ENCODE measurements around the gene ALDH4A1. TPM values are rescaled to one million over a fixed set of nuclear protein-coding genes. Genes with fewer than 3 reads are reported as not detected.
A peak's percentile ranks its signal among the peaks of the same experiment; 100 is the strongest.
"Not testable (repeated sequence)": the region's sequence is repeated elsewhere in the genome, so short reads cannot be mapped to it uniquely, and the experiment has no call there.

Gene ALDH4A1
- total and polyA plus RNA-seq, 4 experiments from 2014 or later: 1.1 to 1.6 (median 1.5) TPM

- H3K27me3 Mint-ChIP-seq; DNase-seq; H3K27me3 ChIP-seq (ENCODE audit: insufficient read depth, low read length); H3K27ac Mint-ChIP-seq; H3K4me3 Mint-ChIP-seq; POLR2A ChIA-PET (ENCODE audit: partially characterized antibody); H3K4me1 Mint-ChIP-seq; H3K4me1 ChIP-seq (ENCODE audit: insufficient read depth, low read length); H3K4me3 ChIP-seq (ENCODE audit: low read length in 2 of 2); H3K36me3 ChIP-seq (ENCODE audit: insufficient read depth, low read length); H3K9me3 Mint-ChIP-seq; H3K27ac ChIP-seq (ENCODE audit: low read depth, low read length); H3K9me3 ChIP-seq (ENCODE audit: control insufficient read depth in 1 of 2, low read length in 2 of 2); intact Hi-C loops (cut with micrococcal nuclease); H3K36me3 Mint-ChIP-seq: not testable (repeated sequence)
- CTCF ChIA-PET (ENCODE audit: partially characterized antibody): interaction anchor here (1.4 to 2.2 kb wide), 3 partner anchors 8 to 16 kb away, joined by 6 to 14 read pairs (median 6); partner anchors contain the start of gene ALDH4A1
Measured at GRCh38 chr1:18891858-18892257, 10.5 kb downstream of the ALDH4A1 start.

- POLR2A ChIA-PET (ENCODE audit: partially characterized antibody): no interaction called here
- no peak overlapping the region for H3K27ac Mint-ChIP-seq
- CTCF ChIA-PET (ENCODE audit: partially characterized antibody): interaction anchor here (1.9 kb wide), 1 partner anchor 11 kb away, joined by 6 read pairs; the partner anchor contains the start of gene ALDH4A1
Measured at GRCh38 chr1:18891426-18891780, 11.0 kb downstream of the ALDH4A1 start.

GRCh38 chr1:18890706-18891425 lies 11.5 kb downstream of the ALDH4A1 start:
- Histone ChIP-seq H3K27ac (ENCODE audit: low read depth, low read length) (no peak overlapping the region), H3K4me1 (ENCODE audit: insufficient read depth, low read length) (no peaks in the 10 kb centered on the region), H3K27me3 (ENCODE audit: insufficient read depth, low read length) (no peaks in the 10 kb centered on the region), H3K36me3 (ENCODE audit: insufficient read depth, low read length) (no peaks in the 10 kb centered on the region), H3K9me3 (ENCODE audit: control insufficient read depth in 1 of 2, low read length in 2 of 2) (no peaks in the 10 kb centered on the region), H3K4me3 (ENCODE audit: low read length in 2 of 2) (no peak overlapping the region)
- H3K4me1 Mint-ChIP-seq: no peaks in the 10 kb centered on the region
- no peaks in the 10 kb centered on the region for H3K9me3 Mint-ChIP-seq
- no peaks in the 10 kb centered on the region for H3K36me3 Mint-ChIP-seq
- peak in 1 of 5 donors; percentile 4 for DNase-seq
- ChIA-PET POLR2A (ENCODE audit: partially characterized antibody) (no interaction called here), CTCF (ENCODE audit: partially characterized antibody) (interaction anchor here (1.9 kb wide), 1 partner anchor 12 kb away, joined by 6 read pairs; the partner anchor contains the start of gene ALDH4A1)
- no peak overlapping the region for H3K4me3 Mint-ChIP-seq
- H3K27me3 Mint-ChIP-seq: no peaks in the 10 kb centered on the region
- H3K27ac Mint-ChIP-seq: no peak overlapping the region
- intact Hi-C loops (cut with micrococcal nuclease): no loop called here

More at GRCh38 chr1:18891426-18891780, 11.0 kb downstream of the ALDH4A1 start:
- Histone ChIP-seq H3K36me3 (ENCODE audit: insufficient read depth, low read length) (no peaks in the 10 kb centered on the region), H3K27ac (ENCODE audit: low read depth, low read length) (no peak overlapping the region), H3K27me3 (ENCODE audit: insufficient read depth, low read length) (no peaks in the 10 kb centered on the region), H3K9me3 (ENCODE audit: control insufficient read depth in 1 of 2, low read length in 2 of 2) (no peaks in the 10 kb centered on the region), H3K4me3 (ENCODE audit: low read length in 2 of 2) (no peak overlapping the region), H3K4me1 (ENCODE audit: insufficient read depth, low read length) (no peaks in the 10 kb centered on the region)
- Mint-ChIP-seq H3K4me1 (no peaks in the 10 kb centered on the region), H3K4me3 (no peak overlapping the region), H3K36me3 (no peaks in the 10 kb centered on the region), H3K27me3 (no peaks in the 10 kb centered on the region), H3K9me3 (no peaks in the 10 kb centered on the region)
- intact Hi-C loops (cut with micrococcal nuclease): no loop called here
- DNase-seq: no peak

- Mint-ChIP-seq H3K9me3 (no peaks in the 10 kb centered on the region), H3K4me1 (peaks cover 0 to 5% (median 0%) of the 10 kb centered on the region in 4 donors), H3K27me3 (no peaks in the 10 kb centered on the region), H3K36me3 (no peaks in the 10 kb centered on the region), H3K27ac (no peak overlapping the region), H3K4me3 (no peak overlapping the region)
- intact Hi-C loops (cut with micrococcal nuclease): no loop called here
- ChIA-PET CTCF (ENCODE audit: partially characterized antibody) (interaction anchor here (3.2 to 4.5 kb wide), 4 partner anchors 22 to 212 kb away, joined by 17 to 102 read pairs (median 34); no protein-coding TSS in a partner anchor), POLR2A (ENCODE audit: partially characterized antibody) (no interaction called here)
- no peaks in the 10 kb centered on the region for H3K36me3 ChIP-seq (ENCODE audit: insufficient read depth, low read length)
- H3K27me3 ChIP-seq (ENCODE audit: insufficient read depth, low read length): no peaks in the 10 kb centered on the region
- no peaks in the 10 kb centered on the region for H3K4me1 ChIP-seq (ENCODE audit: insufficient read depth, low read length)
- H3K27ac ChIP-seq (ENCODE audit: low read depth, low read length): no peak overlapping the region
- DNase-seq: no peak
- H3K9me3 ChIP-seq (ENCODE audit: control insufficient read depth in 1 of 2, low read length in 2 of 2): no peaks in the 10 kb centered on the region
- no peak overlapping the region for H3K4me3 ChIP-seq (ENCODE audit: low read length in 2 of 2)
Measured at GRCh38 chr1:18886003-18886335, 16.4 kb downstream of the ALDH4A1 start.

- ChIA-PET CTCF (ENCODE audit: partially characterized antibody) (interaction anchor here (1.3 to 4.5 kb wide), 10 partner anchors 14 to 213 kb away, joined by 3 to 102 read pairs (median 12); no protein-coding TSS in a partner anchor), POLR2A (ENCODE audit: partially characterized antibody) (no interaction called here)
- H3K4me3 Mint-ChIP-seq: no peak overlapping the region
- no peak overlapping the region for H3K27ac Mint-ChIP-seq
- intact Hi-C loops (cut with micrococcal nuclease): no loop called here
- Histone ChIP-seq H3K27me3 (ENCODE audit: insufficient read depth, low read length) (no peaks in the 10 kb centered on the region), H3K4me1 (ENCODE audit: insufficient read depth, low read length) (no peaks in the 10 kb centered on the region), H3K9me3 (ENCODE audit: control insufficient read depth in 1 of 2, low read length in 2 of 2) (no peaks in the 10 kb centered on the region), H3K36me3 (ENCODE audit: insufficient read depth, low read length) (no peaks in the 10 kb centered on the region), H3K27ac (ENCODE audit: low read depth, low read length) (no peak overlapping the region), H3K4me3 (ENCODE audit: low read length in 2 of 2) (no peak overlapping the region)
- no peaks in the 10 kb centered on the region for H3K27me3 Mint-ChIP-seq
- no peaks in the 10 kb centered on the region for H3K9me3 Mint-ChIP-seq
- no peaks in the 10 kb centered on the region for H3K36me3 Mint-ChIP-seq
- DNase-seq: no peak
- H3K4me1 Mint-ChIP-seq: peaks cover 0 to 5% (median 0%) of the 10 kb centered on the region in 4 donors
Measured at GRCh38 chr1:18885311-18886002, 16.9 kb downstream of the ALDH4A1 start.

- no peaks in the 10 kb centered on the region for H3K36me3 ChIP-seq (ENCODE audit: insufficient read depth, low read length)
- no peak overlapping the region for H3K4me3 Mint-ChIP-seq
- intact Hi-C loops (cut with micrococcal nuclease): loop anchor here (1.0 kb wide), 3 partner anchors 18 to 88 kb away; partner anchors contain the start of gene ALDH4A1
- no peak overlapping the region for H3K27ac ChIP-seq (ENCODE audit: low read depth, low read length)
- H3K4me1 ChIP-seq (ENCODE audit: insufficient read depth, low read length): no peaks in the 10 kb centered on the region
- H3K9me3 Mint-ChIP-seq: no peaks in the 10 kb centered on the region
- DNase-seq: no peak
- H3K27me3 ChIP-seq (ENCODE audit: insufficient read depth, low read length): no peaks in the 10 kb centered on the region
- H3K4me3 ChIP-seq (ENCODE audit: low read length in 2 of 2): no peak overlapping the region
- H3K4me1 Mint-ChIP-seq: peaks cover 0 to 5% (median 0%) of the 10 kb centered on the region in 4 donors
- CTCF ChIA-PET (ENCODE audit: partially characterized antibody): interaction anchor here (0.8 to 4.5 kb wide), 25 partner anchors 8 to 356 kb away, joined by 3 to 102 read pairs (median 6); no protein-coding TSS in a partner anchor
- no peaks in the 10 kb centered on the region for H3K9me3 ChIP-seq (ENCODE audit: control insufficient read depth in 1 of 2, low read length in 2 of 2)
- peak overlapping the region in 1 of 7 donors; percentile 60 for H3K27ac Mint-ChIP-seq
- no peaks in the 10 kb centered on the region for H3K27me3 Mint-ChIP-seq
- POLR2A ChIA-PET (ENCODE audit: partially characterized antibody): interaction anchor here (1.2 kb wide), 1 partner anchor 18 kb away, joined by 9 read pairs; the partner anchor contains the start of gene ALDH4A1
- H3K36me3 Mint-ChIP-seq: no peaks in the 10 kb centered on the region
Measured at GRCh38 chr1:18884727-18885126, 17.6 kb downstream of the ALDH4A1 start.

- no peaks in the 10 kb centered on the region for H3K9me3 Mint-ChIP-seq
- H3K36me3 Mint-ChIP-seq: no peaks in the 10 kb centered on the region
- H3K4me1 ChIP-seq (ENCODE audit: insufficient read depth, low read length): no peaks in the 10 kb centered on the region
- intact Hi-C loops (cut with micrococcal nuclease): loop anchor here (1.0 kb wide), 3 partner anchors 18 to 88 kb away; partner anchors contain the start of gene ALDH4A1
- H3K4me3 Mint-ChIP-seq: no peak overlapping the region
- H3K27ac Mint-ChIP-seq: peak overlapping the region in 1 of 7 donors; percentile 38
- H3K27ac ChIP-seq (ENCODE audit: low read depth, low read length): no peak overlapping the region
- H3K4me1 Mint-ChIP-seq: peaks cover 0 to 5% (median 0%) of the 10 kb centered on the region in 4 donors
- no peak overlapping the region for H3K4me3 ChIP-seq (ENCODE audit: low read length in 2 of 2)
- CTCF ChIA-PET (ENCODE audit: partially characterized antibody): interaction anchor here (0.7 to 4.5 kb wide), 27 partner anchors 9 to 357 kb away, joined by 3 to 102 read pairs (median 5); no protein-coding TSS in a partner anchor
- no peaks in the 10 kb centered on the region for H3K27me3 Mint-ChIP-seq
- H3K27me3 ChIP-seq (ENCODE audit: insufficient read depth, low read length): no peaks in the 10 kb centered on the region
- H3K9me3 ChIP-seq (ENCODE audit: control insufficient read depth in 1 of 2, low read length in 2 of 2): no peaks in the 10 kb centered on the region
- POLR2A ChIA-PET (ENCODE audit: partially characterized antibody): interaction anchor here (0.9 to 1.2 kb wide), 2 partner anchors 18 to 88 kb away, joined by 5 to 9 read pairs; partner anchors contain the start of gene ALDH4A1
- H3K36me3 ChIP-seq (ENCODE audit: insufficient read depth, low read length): no peaks in the 10 kb centered on the region
- DNase-seq: no peak
Measured at GRCh38 chr1:18884419-18884717, 18.0 kb downstream of the ALDH4A1 start.

Data from CD4-positive, alpha-beta memory T cell (primary cell).